ENCODE results near the gene COLGALT1.
"Not testable (repeated sequence)": the region's sequence is repeated elsewhere in the genome, so short reads cannot be mapped to it uniquely, and the experiment has no call there.

The COLGALT1 gene

GRCh38 chr19:17555480-17555928, at the start of gene COLGALT1:
Gene COLGALT1, plus strand, starts transcription at chr19:17555649. Its CDS starts 65 bp downstream, at chr19:17555714.
- DNase-seq = peak; percentile 81

DNA sequence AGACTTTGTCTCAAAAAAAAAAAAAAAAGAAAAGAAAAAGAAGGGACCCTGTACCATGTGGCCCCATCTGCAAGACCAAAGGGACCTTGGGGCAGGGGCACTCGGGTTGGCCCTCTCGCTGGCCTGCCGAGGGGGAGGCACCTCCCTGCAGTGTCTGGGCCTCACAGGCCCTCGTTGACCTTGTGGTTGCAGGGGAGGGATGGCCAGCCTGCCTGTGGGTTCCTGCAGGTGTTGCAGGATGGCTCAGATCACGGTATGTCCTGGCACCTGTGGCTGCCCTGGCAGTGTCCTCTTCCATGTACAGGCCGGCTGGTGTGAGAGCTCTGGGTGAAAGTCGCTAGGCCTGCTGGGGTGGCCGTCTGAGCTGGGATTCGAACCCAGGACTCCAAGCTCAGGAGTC, 48.7 kb upstream of the COLGALT1 start:
- no peak for DNase-seq

DNA sequence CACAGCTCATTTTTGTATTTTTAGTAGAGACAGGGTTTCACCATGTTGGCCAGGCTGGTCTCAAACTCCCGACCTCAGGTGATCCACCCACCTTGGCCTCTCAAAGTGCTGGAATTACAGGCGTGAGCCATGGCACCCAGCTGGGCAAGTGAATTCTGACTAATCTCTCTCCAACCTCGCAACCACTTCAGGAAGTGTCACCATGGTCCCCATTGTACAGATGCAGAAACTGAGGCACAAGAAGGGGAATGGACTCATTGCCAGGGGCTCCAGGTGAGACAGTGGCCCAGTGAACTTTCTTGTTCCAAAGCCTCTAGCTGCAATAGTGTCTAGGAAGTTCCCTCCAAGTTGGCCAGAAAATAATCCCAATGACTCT, 46.9 kb upstream of the COLGALT1 start:
- DNase-seq = not testable (repeated sequence)

DNA sequence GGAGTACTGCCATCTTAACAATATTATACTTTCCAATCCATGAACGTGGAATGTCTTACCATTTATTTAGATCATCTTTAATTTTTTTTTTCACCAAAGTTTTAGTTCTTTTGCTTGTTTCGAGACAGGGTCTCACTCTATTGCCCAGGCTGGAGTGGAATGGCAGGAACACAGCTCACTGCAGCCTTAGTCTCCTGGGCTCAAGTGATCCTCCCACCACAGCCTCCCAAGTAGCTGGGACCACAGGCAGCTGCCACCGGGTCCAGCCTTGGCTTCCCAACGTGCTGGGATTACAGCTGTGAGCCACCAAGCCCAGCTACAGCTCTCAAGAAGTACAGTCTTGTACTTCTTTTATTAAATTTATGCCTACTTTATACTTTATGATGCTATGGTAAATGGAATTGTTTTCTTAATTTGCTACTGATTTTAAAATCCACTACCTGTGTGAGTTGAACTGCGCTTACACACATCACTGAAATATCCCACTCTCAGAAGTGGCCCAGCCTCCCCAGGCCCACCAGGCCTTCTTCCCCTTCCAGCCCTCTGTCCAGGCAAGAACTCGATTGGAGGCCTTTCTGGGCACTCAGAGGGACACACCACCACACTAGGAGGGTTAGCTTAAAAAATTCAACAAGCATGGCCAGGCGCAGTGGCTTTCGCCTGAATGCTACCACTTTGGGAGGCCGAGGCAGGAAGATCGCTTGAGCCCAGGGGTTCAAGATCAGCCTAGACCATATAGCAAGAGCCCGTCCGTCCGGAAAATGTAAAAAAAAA, 45.0 kb upstream of the COLGALT1 start:
- DNase-seq = no peak

- DNase-seq = no peak
These were observed 43.5 kb upstream of the COLGALT1 start for GRCh38 chr19:17511724-17512573.

DNA sequence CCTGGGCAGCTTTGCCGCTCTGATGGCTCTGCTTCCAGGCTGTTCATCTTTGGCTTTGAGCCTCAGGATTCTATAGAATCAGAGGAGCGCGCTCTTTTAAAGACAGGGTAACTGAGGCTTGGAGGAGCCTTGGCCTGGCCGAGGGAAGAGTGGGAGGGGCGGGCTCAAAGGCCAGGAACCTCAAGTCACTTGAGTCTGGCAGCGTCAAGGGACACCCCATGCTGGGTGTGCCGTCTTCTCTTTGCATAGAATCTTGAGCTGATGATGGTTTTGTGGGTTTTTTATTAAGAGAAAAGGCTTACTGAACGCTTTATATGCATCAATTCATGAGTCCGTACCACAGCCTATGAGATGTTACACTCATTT, 42.9 kb upstream of the COLGALT1 start:
- DNase-seq = no peak

- no peak for DNase-seq
These were observed 39.9 kb upstream of the COLGALT1 start for GRCh38 chr19:17515408-17516149.

GRCh38 chr19:17517898-17518297, 37.6 kb upstream of the COLGALT1 start:
- DNase-seq = no peak

DNA sequence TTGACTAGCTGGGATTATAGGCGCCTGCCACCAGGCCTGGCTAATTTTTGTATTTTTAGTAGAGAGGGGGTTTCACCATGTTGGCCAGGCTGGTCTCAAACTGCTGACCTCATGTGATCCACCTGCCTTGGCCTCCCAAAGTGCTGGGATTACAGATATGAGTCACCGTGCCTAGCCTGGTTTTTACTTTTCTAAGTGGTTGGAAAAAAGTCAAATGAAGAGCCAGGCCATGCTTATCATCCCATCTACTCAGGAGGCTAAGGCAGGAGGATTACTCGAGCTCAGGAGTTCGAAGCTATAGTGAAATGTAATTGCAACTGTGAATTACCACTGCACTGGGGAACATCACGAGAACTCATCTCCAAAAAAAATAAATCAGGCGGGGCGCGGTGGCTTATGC, 36.8 kb upstream of the COLGALT1 start:
- not testable (repeated sequence) for DNase-seq

- no peak for DNase-seq
These were observed 35.5 kb upstream of the COLGALT1 start for GRCh38 chr19:17519967-17520366.

DNA sequence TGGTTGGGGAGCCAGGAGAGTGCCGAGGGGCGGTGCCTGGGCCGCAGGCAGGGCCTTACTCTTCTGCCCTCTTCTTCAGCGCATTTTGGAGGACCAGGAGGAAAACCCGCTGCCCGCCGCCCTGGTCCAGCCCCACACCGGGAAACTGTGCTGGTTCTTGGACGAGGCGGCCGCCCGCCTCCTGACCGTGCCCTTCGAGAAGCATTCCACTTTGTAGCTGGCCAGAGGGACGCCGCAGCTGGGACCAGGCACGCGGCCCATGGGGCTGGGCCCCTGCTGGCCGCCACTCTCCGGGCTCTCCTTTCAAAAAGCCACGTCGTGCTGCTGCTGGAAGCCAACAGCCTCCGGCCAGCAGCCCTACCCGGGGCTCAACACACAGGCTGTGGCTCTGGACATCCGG, 34.6 kb upstream of the COLGALT1 start:
- no peak for DNase-seq

DNA sequence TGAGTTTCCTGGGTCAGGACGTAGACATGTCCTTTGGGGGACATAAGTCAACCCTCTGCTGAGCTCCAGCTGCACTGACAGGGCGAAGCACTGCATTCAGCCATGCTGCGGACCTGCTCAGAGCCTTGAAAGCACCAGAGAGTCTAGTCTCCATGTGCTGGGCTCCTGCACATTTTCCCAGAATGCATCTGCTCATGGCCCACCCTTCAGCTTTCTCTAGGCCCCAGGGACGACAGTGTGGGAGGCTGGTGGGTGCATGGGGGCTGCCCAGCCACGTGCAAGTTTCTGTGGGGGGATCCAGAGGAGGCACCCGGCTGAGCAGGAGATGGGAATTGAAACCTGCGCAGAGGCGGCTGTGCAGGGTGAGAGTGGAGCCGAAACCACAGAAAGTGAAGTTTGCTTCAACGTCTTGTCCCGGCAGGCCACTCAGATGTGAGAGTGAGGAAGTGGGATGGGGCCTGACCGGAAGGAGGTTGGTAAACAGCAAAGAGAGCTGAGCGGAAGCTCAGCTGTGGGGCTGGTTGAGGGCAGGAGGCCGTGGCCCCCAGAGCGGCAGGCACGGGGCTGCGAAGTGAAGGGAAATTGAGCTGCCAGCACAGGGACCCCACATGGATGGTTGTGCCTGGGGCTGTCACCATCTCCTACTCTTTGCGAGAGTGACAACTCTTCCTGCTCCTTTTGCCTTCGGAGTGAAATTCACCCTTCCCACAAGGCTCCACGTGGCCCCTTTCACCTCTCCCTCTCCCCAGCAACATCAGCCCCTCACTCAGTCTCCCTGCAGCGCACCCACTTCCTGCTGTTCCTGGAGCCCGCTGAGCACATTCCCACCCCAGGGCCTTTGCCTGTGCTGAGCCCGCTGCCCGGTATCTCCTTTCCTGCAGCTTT, 32.2 kb upstream of the COLGALT1 start:
- DNase-seq = no peak

DNA sequence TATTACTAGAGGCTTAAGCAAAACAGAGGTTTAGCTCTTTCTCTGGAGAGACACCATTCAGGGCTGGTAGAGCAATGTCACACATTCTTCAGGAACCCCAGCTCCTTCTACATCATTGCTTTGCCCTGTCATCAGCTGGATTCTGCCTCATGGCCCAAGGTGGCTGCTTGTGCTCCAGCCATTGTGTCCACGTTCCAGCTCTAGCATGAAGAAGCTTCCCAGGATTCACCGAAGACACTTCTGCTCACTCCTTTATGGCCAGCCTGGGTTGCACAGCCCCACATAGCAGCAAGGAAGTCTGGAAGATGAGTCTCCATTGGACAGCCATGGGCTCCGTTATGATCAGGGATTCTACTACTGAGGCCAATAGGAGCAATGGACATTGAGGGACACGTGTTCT, 30.8 kb upstream of the COLGALT1 start:
- no peak for DNase-seq

- no peak for DNase-seq
These were observed 30.3 kb upstream of the COLGALT1 start for GRCh38 chr19:17525141-17525540.

DNA sequence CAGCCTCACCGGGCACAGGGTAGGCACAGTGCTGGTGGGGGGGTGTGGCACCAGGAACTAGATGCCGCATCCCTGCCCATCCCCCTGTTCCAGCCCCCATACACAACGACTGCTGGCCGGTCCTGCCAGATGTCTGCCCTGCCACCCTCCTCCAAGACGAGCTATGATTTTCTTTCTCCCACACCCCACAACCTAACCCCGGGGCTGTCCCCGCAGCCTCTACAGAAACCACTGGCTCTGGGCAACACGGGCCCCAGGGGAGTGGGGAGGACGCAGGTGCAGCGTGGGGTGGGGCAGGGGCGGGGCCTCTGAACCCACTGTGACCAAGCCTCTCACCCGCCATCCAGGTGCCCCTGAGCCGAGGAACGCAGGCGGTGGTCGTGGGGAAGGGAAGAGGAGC, 28.5 kb upstream of the COLGALT1 start:
- DNase-seq = no peak

DNA sequence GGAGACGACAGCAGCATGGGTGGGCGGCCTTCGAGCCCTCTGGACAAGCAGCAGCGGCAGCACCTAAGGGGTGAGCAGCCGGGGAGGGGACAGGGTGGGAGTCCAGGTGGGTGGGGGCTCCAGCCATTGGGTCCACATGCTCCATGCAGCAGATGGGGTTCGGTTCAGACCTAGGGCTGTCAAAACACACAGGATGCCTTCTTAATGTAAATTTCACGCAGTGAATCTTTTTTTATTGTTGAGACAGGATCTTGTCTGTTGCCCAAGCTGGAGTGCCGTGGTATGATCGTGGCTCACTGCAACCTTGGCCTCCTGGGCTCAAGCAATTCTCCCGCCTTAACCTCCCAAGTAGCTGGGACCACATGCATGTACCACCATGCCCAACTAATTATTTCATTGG, 28.1 kb upstream of the COLGALT1 start:
- no peak for DNase-seq

DNA sequence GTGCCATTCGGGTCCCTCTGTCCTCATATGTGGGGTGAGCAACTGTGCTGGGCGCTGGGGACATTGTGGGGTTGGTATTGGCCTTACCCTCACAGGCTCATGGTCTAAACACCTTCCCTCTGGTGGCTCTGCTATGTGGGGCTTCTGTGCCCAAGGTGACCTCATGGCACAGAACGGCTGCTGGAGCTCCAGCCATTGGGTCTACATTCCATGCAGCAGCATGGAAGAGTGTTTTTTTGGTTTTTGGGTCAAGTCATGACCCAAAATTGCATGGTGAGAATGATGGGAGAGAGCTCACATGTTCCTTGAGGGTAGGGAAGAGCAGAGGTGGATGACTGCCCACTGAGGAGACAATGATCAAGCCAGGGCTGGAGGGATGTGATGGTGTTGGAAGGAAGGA, 26.8 kb upstream of the COLGALT1 start:
- DNase-seq = no peak

DNA sequence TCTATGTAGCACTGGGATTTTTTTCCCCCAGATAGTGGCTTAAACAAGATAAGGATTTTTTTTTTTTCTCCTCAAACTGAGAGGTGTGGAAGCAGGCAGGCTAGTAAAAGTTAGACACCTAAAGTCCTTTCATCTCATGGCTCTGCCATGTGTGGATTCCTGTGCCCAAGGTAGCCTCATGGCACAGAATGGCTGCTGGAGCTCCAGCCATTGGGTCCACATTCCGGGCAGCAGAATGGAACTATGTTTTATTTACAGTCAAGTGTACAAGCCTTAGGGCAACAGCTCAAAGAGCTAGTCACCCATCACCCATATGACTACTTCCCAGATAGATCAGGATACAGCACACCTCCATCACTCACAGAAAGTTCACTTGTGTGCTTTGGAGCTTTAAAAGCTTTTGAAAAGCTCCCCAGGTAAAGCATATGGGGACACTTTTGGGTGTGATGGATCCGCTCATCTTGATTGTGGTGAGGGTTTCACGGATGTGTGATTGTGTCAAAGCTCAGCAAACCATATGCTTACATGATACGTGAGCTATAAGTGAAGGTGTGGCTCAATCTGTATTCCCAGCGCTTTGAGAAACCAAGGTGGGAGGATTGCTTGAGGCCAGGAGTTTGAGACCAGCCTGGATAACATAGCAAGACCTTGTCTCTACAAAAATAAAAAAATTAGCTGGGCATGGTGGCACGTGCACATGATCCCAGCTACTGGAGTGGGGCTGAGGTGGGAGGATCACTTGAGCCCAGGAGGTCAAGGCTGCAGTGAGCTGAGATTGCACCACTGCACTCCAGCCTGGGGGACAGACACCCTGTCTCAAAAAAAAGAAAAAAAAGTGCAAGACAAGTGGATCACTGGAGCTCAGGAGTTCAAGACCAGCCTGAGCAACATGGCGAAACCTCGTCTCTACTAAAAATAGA, 25.9 kb upstream of the COLGALT1 start:
- no peak for DNase-seq

GRCh38 chr19:17530586-17530985, 24.9 kb upstream of the COLGALT1 start:
- no peak for DNase-seq

GRCh38 chr19:17532116-17532515, 23.3 kb upstream of the COLGALT1 start:
- DNase-seq = no peak

GRCh38 chr19:17532557-17532956, 22.9 kb upstream of the COLGALT1 start:
- DNase-seq = no peak
